HG02973 (cell line): ENCODE data around the gene GPR39.

ENCODE experiments used
- ATAC-seq: cut with Tn5 transposase; IDR thresholded peaks from one replicate; pipeline ENCODE4 v1.9.1; 2021; ENCODE audit warnings: moderate library complexity; ENCODE audit not compliant: unreplicated experiment

The GPR39 gene

GRCh38 chr2:132412021-132412420 lies 4.6 kb upstream of the GPR39 start:
- no peak for ATAC-seq

GRCh38 chr2:132414081-132414480 lies 2.5 kb upstream of the GPR39 start:
- no peak for ATAC-seq

DNA sequence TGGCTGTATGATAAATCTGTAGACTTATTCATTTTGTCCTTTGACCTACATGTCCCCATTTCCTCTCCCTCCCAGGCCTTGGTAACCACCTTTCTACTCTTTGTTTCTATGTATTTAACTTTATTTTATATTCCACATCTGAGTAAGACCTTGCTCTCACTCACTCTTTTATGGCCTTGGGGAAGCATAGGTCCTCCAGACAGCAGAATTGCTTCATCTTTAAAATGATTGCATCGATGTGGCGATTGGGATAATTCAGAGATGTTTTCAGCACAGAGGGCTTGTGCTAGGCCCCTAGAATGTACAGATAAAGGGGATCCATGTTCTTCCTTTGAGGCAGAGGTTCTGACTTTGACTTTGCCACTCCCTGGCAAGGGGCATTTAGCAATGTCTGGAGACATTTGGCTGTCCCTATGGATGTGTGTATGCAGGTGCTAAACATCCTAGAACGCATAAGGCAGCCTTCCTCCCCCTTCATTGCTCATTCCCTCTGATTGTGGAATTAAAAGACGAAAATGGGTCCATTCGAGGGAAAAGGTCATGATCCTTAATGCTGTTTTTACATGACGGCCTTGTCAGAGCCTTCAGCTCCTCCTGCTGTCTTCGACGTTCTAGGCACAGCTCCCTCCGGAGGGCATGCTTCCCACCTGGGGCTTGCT lies 1.2 kb upstream of the GPR39 start:
- ATAC-seq, result no peak

DNA sequence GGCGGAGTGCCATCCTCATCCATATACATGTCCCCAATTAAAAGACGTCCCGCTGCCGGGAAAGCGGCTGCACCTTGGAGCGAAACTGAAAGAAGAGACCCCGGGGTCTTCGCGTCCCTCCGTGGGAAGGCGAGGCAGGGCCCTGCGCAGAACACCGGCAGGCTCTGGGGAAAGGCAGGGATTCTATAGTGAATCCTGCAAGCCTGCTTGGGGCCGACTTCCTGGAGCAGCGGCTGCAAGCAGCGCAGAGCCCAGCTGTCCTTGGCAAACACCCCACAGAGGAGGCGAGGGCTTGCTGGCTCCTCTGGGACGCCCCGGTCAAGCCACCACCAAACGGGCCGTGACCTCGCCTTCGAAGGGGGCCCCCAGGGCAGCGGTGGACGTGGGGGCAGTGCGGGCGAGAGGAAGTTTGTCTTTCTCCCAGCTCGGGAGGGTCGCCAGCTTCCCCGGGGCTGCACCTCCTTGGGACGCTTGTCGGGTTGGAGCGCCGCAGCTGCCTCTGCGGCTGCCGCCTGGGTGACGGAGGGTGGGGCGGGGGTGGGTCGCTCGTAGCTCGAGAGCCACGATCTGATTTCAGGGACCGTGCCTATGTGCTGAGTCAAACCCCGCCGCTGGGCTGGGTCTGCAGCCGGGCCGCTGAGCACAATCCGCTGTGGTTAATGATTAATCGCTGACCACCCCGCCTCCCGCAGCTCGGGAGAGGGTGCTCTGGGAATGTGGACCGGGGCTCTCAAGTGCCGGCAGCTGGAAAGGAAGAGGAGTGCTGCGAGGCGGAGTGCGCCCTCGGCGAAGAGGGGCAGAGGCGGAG lies 486 bp upstream of the GPR39 start:
- no peak for ATAC-seq

DNA sequence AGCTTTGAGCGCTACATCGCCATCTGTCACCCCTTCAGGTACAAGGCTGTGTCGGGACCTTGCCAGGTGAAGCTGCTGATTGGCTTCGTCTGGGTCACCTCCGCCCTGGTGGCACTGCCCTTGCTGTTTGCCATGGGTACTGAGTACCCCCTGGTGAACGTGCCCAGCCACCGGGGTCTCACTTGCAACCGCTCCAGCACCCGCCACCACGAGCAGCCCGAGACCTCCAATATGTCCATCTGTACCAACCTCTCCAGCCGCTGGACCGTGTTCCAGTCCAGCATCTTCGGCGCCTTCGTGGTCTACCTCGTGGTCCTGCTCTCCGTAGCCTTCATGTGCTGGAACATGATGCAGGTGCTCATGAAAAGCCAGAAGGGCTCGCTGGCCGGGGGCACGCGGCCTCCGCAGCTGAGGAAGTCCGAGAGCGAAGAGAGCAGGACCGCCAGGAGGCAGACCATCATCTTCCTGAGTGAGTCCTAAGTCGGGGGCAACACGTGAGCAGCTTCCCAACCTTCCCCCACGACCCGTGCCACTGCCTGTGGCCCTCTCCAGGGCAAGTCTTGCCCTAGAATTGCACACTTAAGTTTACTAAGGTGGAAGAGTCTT lies 928 bp downstream of the GPR39 start:
- ATAC-seq, result no peak

DNA sequence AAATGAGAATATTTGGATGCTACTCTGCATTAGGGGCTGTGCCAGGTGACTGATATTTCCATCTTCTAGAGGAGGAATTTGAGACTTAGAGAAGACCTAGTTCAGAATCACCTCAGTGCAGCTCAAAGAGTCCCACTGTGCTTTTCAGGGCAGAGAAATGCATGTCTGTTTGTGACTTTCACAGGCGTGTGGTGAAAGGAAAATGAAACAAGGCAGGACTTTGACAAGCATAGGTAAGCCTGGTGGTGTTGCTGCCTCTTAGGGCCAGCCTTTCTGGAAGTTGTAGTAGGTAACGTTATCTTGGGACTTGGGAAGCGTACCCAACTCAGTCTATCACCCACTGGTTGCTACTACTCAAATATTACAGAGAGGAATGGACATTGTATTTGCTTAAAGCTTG lies 2.6 kb downstream of the GPR39 start:
- no peak for ATAC-seq

GRCh38 chr2:132419941-132420340 lies 3.3 kb downstream of the GPR39 start:
- ATAC-seq, result no peak

- no peak for ATAC-seq
Observed at GRCh38 chr2:132420816-132421805, 4.5 kb downstream of the GPR39 start.

DNA sequence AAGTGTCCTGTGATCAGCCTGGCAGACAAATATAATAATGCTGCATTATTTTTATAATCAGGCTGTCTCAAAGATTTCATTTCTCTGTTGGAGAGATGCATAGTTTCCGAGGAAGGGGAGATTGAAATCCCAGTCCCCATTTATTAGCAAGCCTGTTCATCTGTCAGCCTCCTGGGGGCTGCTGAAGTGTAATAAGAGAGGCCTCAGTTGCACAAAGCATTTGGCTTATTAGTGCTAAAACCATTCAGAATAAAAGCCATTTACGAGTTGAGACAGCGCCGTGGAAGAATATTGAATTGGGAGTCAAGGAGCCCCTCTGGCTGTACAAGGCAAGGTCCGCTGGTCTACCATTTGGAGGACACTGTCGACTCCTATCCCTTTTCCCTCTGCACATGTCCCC lies 6.1 kb downstream of the GPR39 start:
- no peak for ATAC-seq

DNA sequence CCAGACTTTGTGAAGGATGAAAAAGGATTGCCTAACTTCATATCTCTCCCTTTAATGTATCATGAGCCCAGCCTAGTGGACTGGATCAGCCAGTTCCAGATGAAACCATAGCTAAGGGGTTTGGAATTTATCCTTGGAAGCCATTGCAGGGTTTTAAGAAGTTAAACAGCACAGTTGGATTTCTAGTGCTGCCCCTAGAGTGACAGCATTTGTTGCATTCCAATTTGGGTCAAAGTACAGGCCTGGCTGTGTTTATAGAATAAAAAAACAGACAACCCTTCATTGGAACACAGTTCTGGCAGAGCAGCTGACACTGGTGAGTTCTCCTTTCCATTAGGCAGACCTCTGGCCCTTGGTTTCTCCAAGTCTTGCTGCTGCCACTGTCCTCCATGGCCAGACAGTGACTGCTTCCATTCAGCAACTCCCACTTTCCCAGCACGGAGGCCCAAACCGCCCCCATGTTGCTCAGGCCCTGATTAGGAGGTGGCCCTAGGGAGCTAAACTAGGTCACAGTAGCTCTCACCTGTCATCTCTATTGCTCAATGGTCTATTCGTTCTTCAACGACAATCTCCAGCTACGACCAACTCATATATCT lies 8.0 kb downstream of the GPR39 start:
- ATAC-seq, result no peak

DNA sequence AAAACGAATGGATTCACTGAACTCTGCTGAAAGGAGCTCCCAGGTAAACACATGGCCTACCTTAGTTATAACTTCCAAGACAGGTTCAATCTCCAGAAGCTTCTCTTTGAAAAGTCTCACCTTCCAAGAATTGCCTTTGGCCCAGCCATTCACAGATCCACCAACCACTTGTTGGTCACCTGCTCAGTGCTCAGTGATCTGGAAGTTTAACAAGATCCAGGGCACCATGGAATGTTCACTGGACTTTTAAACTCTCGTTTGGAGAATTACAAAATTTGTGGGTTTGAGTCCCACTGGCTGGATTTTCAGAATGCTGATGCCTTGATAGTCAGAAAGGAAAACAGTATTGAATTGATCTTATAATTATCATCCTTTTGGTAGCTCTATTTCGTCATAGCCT lies 9.4 kb downstream of the GPR39 start:
- ATAC-seq, result no peak

- no peak for ATAC-seq
Observed at GRCh38 chr2:132426656-132427055, 10.1 kb downstream of the GPR39 start.

- ATAC-seq, result no peak
Observed at GRCh38 chr2:132429351-132429750, 12.7 kb downstream of the GPR39 start.

DNA sequence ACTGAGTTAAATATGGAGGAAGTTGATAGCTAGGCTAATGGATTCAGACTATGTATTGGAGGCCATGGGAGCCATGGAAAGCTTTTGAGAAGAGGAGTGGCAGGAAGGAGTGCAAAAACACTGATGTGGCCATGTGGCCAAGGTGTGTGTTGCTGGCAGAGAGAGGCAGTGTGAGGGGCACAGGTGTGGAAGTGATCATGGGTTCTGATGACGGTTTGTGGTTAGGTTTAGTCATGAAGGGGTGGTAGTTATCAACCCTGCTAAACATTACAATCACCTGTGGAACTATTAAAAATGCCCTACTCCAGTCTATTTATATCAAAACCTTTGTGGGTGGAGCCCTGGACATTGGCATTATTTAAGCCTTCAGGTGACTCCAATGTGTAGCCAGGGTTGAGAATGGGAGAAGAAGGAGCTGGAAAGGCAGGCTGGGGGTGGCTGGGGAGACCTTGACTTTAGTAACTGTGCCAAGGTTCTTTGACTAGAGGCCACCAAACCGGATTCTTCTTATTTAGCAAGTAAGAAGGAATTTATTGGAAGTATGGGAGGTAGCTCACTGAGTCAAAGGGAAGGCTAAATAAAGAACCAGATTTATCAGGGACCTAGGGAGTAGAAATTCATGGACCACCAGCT lies 13.5 kb downstream of the GPR39 start:
- no peak for ATAC-seq

DNA sequence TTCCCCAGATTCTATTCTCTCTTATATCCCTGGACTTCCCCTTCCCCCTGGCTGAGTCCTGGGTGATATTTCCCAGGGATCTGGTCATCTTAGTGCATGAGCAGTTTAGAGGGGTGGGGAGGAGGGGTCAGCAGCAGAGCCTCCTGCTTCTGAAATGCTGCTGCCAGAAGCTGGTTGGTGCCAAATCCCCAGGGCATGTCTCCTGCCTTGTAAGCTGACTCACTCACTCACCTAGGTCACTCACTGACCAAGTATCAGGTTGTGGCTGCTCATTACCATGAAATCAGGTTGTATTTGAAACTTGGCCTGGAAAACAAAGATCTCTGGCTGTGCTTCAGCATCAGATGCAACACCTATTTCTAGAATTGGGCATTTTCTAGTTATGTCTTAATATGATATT lies 14.3 kb downstream of the GPR39 start:
- ATAC-seq, result no peak

GRCh38 chr2:132437852-132438669 lies 21.5 kb downstream of the GPR39 start:
- ATAC-seq, result no peak

- ATAC-seq, result no peak
Observed at GRCh38 chr2:132438691-132439090, 22.1 kb downstream of the GPR39 start.

DNA sequence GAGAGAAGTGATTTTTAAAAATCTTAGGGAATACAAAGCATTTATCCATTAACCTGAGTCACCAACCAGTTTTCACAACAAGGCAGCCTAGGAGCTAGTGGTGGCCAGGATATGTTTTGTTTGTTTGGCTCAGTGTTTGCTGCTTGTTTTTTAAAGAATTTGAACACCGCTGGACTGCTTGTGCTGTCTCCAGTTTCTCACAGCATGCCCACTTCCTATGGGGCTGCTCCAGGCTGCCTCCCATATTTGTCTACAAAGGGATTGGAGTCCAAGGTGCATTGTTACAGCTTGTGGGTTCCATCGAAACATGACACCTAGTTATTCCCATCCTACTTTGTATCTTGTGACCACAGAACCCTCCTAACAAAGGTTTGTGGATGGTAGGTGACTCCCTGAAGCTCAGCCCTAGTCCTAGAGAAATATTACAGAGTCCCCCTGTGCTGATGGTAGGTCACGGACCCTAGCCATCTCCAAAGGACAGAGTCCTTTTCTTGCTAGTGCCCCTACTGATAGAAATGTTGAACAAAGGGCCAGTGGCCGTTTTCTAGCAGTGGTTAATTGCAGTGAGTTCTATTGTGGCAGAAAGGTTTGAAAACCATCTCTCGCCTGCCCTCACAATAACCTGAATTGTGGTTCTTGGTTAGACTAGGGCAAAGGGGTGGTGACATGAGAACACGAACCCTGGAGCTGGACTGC lies 23.2 kb downstream of the GPR39 start:
- ATAC-seq, result no peak

- ATAC-seq, result no peak
Observed at GRCh38 chr2:132441051-132441450, 24.4 kb downstream of the GPR39 start.
